Endothelial cell of umbilical vein (primary cell): Measurements from ENCODE around the gene CEP55. TPM values are rescaled to one million over a fixed set of nuclear protein-coding genes. Genes with fewer than 3 reads are reported as not detected.

Source experiments
- BruUV-seq: library from RNA; stranded (reverse); fragments of 400-500 nt; replicated peaks from 2 replicates; lab custom pipeline; 2021; lab: Mats Ljungman, UMichigan
- CTCF ChIA-PET: fragments of 300-600, 350-600 bp; sonication (Branson Sonifier 250); formaldehyde crosslinking; loops from one replicate; lab custom pipeline; 2021; ENCODE audit warnings: antibody characterized with exemption, inconsistent platforms; lab: Charles Lee
- POLR2A ChIA-PET: fragments of 300-600, 350-600 bp; sonication (Branson Sonifier 250); formaldehyde crosslinking; loops from one replicate; lab custom pipeline; 2021; ENCODE audit warnings: antibody characterized with exemption, inconsistent platforms; lab: Charles Lee
- DNase-seq: peaks from one replicate; pipeline ENCODE4 v3.0.0-alpha.2; 2011; ENCODE audit warnings: low read depth, low spot score
- FAIRE-seq: peaks from 2 replicates; lab custom pipeline; 2011; peaks lifted over from hg19 to GRCh38; lab: Jason Lieb, UNC
- H2AFZ ChIP-seq: 2 replicates; pipeline ENCODE4 v1.6.0; 2012; ENCODE audit warnings: low read depth, low read length, control low read depth, inconsistent platforms
- H3K27ac ChIP-seq: 2 replicates; pipeline ENCODE4 v1.5.1; 2011; ENCODE audit warnings: low read depth, mild to moderate bottlenecking, control low read depth, low read length, moderate library complexity; ENCODE audit not compliant: insufficient read depth
- H3K27me3 ChIP-seq, 2 experiments: 2 replicates each; pipeline versions ENCODE4 v1.6.0 to v1.6.1; 2011; ENCODE audit warnings: low read length in 2 of 2, mixed read lengths in 1 of 2; ENCODE audit not compliant: control insufficient read depth in 2 of 2, insufficient read depth in 2 of 2
- H3K36me3 ChIP-seq, 2 experiments: 2 replicates in 1 of 2; 3 replicates in 1 of 2; pipeline ENCODE4 v1.5.1; 2011; ENCODE audit warnings: low read length in 2 of 2, mild to moderate bottlenecking in 1 of 2, moderate library complexity in 1 of 2; ENCODE audit not compliant: control insufficient read depth in 2 of 2, insufficient read depth in 2 of 2; ENCODE audit errors: extremely low read depth in 1 of 2
- H3K4me1 ChIP-seq: 3 replicates; pipeline ENCODE4 v1.5.1; 2011; ENCODE audit warnings: mild to moderate bottlenecking, low read length; ENCODE audit not compliant: control insufficient read depth, insufficient read depth; ENCODE audit errors: extremely low read depth
- H3K4me2 ChIP-seq: 2 replicates; pipeline ENCODE4 v1.6.1; 2011; ENCODE audit warnings: low read length, control low read depth, mixed read lengths; ENCODE audit not compliant: insufficient read depth
- H3K4me3 ChIP-seq, 3 experiments: fragments of 200-600 bp in 1 of 3; sonication (generic), shearing (Covaris generic) in 1 of 3; replicated peaks in 1 of 3; 2 replicates each; pipeline ENCODE4 v1.5.1; 2011 to 2016; ENCODE audit warnings: control low read depth in 3 of 3, low read length in 3 of 3, mild to moderate bottlenecking in 2 of 3, inconsistent platforms in 1 of 3, low read depth in 1 of 3, moderate library complexity in 1 of 3; ENCODE audit not compliant: insufficient read depth in 1 of 3
- H3K79me2 ChIP-seq: 2 replicates; pipeline ENCODE4 v1.6.0; 2012; ENCODE audit warnings: low read length, inconsistent platforms; ENCODE audit not compliant: control insufficient read depth, insufficient read depth
- H3K9ac ChIP-seq: replicated peaks from 2 replicates; pipeline ENCODE3; 2011; ENCODE audit warnings: low read length, control low read depth; ENCODE audit not compliant: insufficient read depth; ENCODE audit errors: extremely low read depth
- H3K9me1 ChIP-seq: replicated peaks from 3 replicates; pipeline ENCODE4 v1.6.0; 2011; ENCODE audit warnings: mild to moderate bottlenecking, low read length; ENCODE audit not compliant: control insufficient read depth, insufficient read depth; ENCODE audit errors: extremely low read depth
- H3K9me3 ChIP-seq: replicated peaks from 2 replicates; pipeline ENCODE4 v1.5.1; 2012; ENCODE audit warnings: low read length, inconsistent platforms; ENCODE audit not compliant: control insufficient read depth, insufficient read depth
- H4K20me1 ChIP-seq: replicated peaks from 2 replicates; pipeline ENCODE3; 2011; ENCODE audit warnings: mild to moderate bottlenecking, low read length; ENCODE audit not compliant: control insufficient read depth, insufficient read depth; ENCODE audit errors: extremely low read depth
- FOS ChIP-seq: IDR thresholded peaks from 2 replicates; pipeline ENCODE4 v1.6.1; 2011; ENCODE audit warnings: mild to moderate bottlenecking, low read length, moderate library complexity, borderline replicate concordance; ENCODE audit not compliant: insufficient read depth
- GATA2 ChIP-seq: IDR thresholded peaks from 2 replicates; pipeline ENCODE4 v1.7.0; 2011; ENCODE audit warnings: low read depth, mild to moderate bottlenecking, moderate library complexity, mixed read lengths, low read length; ENCODE audit not compliant: insufficient read length, insufficient read depth
- JUN ChIP-seq: IDR thresholded peaks from 2 replicates; pipeline ENCODE4 v1.6.1; 2011; ENCODE audit warnings: borderline replicate concordance, low read depth; ENCODE audit not compliant: insufficient read length, insufficient read depth
- MAX ChIP-seq: IDR thresholded peaks from 2 replicates; pipeline ENCODE4 v1.6.1; 2011; ENCODE audit not compliant: insufficient read depth, insufficient read length
- MYC ChIP-seq: IDR thresholded peaks from one replicate; pipeline ENCODE4 v1.6.1; 2011; ENCODE audit warnings: mild to moderate bottlenecking, low read depth, low read length
- dilution Hi-C: fragments of 300-500 bp; cut with MboI; formaldehyde crosslinking; loops from one replicate; pipeline ENCODE4 v1.15.0; 2019; ENCODE audit warnings: low sequenced_read_pairs; ENCODE audit not compliant: extremely low pct_ligation_motif_present
- intact Hi-C: fragments of 100-400 bp; cut with micrococcal nuclease; formaldehyde crosslinking; loops from one replicate; pipeline ENCODE4 v1.10.0; 2022
- polyA plus RNA-seq, 4 experiments: library from polyadenylated mRNA; depleted of rRNA in 3 of 4; stranded (reverse) in 3 of 4; unstranded in 1 of 4; fragments of >200 nt; gene quantifications; 2 replicates each; pipeline versions ENCODE4 v1.2.1 to v1.2.3, GENCODE V29; 2011 to 2012; ENCODE audit warnings: missing spikeins in 1 of 4
- total RNA-seq: library from RNA; stranded (reverse); gene quantifications from 2 replicates; pipeline ENCODE4 v1.2.3, GENCODE V29; 2021
- TF ChIP-seq, protein P1 (sequence below), 2 donors: IDR thresholded peaks; 1 replicate in 1 of 2; 2 replicates in 1 of 2; pipeline ENCODE4 v1.5.1; 2011; ENCODE audit warnings: low read length in 2 of 2, mild to moderate bottlenecking in 2 of 2, moderate library complexity in 2 of 2, control low read depth in 1 of 2, inconsistent platforms in 1 of 2, low read depth in 1 of 2; ENCODE audit not compliant: insufficient read depth in 1 of 2; ENCODE audit errors: extremely low read depth in 1 of 2

The CEP55 gene
- total and polyA plus RNA-seq, 2 donors (not counting 3 experiments of a cell fraction or from before 2014, with no cell fraction given), result 17.4 to 63.0 TPM

GRCh38 chr10:93493162-93493561 is 3.2 kb upstream of the CEP55 start:
- CTCF ChIA-PET, result interaction anchor here (1.1 to 3.0 kb wide), 3 partner anchors 11 to 117 kb away, joined by 3 to 12 read pairs (median 8); partner anchors contain the start of gene MYOF
- H4K20me1 ChIP-seq, result no peaks in the 10 kb centered on the region
- intact Hi-C loops, result no loop called here
- H3K9ac ChIP-seq, result no peak overlapping the region
- BruUV-seq, result no TSS peak
- TF ChIP-seq FOS (no peak), JUN (no peak), GATA2 (no peak)
- H3K9me1 ChIP-seq, result no peaks in the 10 kb centered on the region
- no peak for FAIRE-seq
- no peaks in the 10 kb centered on the region for H3K36me3 ChIP-seq
- H3K4me3 ChIP-seq, result no peak overlapping the region
- DNase-seq, result no peak
- dilution Hi-C loops, result no loop called here
- no peak overlapping the region for H2AFZ ChIP-seq
- POLR2A ChIA-PET, result no interaction called here
- H3K79me2 ChIP-seq, result peaks cover 15% of the 10 kb centered on the region
- peaks cover 12% of the 10 kb centered on the region for H3K4me1 ChIP-seq
- no peak overlapping the region for H3K27ac ChIP-seq
- no peaks in the 10 kb centered on the region for H3K27me3 ChIP-seq
- no peaks in the 10 kb centered on the region for H3K9me3 ChIP-seq
- no peak overlapping the region for H3K4me2 ChIP-seq

DNA sequence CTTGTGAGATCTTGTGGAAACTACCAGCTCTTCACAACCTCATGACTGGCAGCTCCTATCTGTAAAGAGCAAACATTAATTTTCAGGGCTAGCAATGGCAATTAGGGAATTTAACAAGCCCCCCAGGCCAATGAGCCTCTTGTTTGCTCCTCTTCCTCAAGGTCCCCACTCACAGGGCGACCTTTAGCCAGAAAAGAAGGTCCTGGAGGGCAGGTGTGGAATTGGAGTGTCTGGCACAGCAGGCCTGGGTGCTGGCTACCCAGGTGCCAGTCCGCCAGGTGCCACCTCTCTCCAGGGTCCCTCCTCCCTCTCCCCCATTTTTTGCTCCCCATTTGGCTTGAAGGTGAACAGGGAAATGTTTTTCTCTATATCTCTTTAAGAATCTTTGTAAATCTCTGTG is 1.9 kb upstream of the CEP55 start:
- Histone ChIP-seq H3K4me3 (no peak overlapping the region), H3K27me3 (no peaks in the 10 kb centered on the region), H3K4me1 (peaks cover 21% of the 10 kb centered on the region), H3K9me1 (no peaks in the 10 kb centered on the region), H4K20me1 (no peaks in the 10 kb centered on the region), H3K36me3 (no peaks in the 10 kb centered on the region), H2AFZ (no peak overlapping the region), H3K27ac (no peak overlapping the region), H3K79me2 (peaks cover 29% of the 10 kb centered on the region), H3K9ac (no peak overlapping the region), H3K4me2 (no peak overlapping the region), H3K9me3 (no peaks in the 10 kb centered on the region)
- no TSS peak for BruUV-seq
- no peak for FAIRE-seq
- ChIA-PET CTCF (interaction anchor here (0.5 to 1.0 kb wide), 2 partner anchors 9 to 18 kb away, joined by 3 to 4 read pairs; no protein-coding TSS in a partner anchor), POLR2A (no interaction called here)
- intact Hi-C loops (no loop called here), dilution Hi-C loops (no loop called here)
- TF ChIP-seq, protein P1, sequence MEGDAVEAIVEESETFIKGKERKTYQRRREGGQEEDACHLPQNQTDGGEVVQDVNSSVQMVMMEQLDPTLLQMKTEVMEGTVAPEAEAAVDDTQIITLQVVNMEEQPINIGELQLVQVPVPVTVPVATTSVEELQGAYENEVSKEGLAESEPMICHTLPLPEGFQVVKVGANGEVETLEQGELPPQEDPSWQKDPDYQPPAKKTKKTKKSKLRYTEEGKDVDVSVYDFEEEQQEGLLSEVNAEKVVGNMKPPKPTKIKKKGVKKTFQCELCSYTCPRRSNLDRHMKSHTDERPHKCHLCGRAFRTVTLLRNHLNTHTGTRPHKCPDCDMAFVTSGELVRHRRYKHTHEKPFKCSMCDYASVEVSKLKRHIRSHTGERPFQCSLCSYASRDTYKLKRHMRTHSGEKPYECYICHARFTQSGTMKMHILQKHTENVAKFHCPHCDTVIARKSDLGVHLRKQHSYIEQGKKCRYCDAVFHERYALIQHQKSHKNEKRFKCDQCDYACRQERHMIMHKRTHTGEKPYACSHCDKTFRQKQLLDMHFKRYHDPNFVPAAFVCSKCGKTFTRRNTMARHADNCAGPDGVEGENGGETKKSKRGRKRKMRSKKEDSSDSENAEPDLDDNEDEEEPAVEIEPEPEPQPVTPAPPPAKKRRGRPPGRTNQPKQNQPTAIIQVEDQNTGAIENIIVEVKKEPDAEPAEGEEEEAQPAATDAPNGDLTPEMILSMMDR (IDR thresholded peaks at IDR 0.05; ENCODE audit: extremely low read depth in 1 of 2, insufficient read depth in 1 of 2, low read depth in 1 of 2, low read length in 2 of 2), result no peak
- TF ChIP-seq FOS (no peak), JUN (no peak), MAX (no peak), GATA2 (no peak), MYC (no peak)
- DNase-seq, result no peak
